H9 (cell line): Measurements from ENCODE around the gene ALMS1. TPM values are rescaled to one million over a fixed set of nuclear protein-coding genes. Genes with fewer than 3 reads are reported as not detected.
"Not testable (repeated sequence)": the region's sequence is repeated elsewhere in the genome, so short reads cannot be mapped to it uniquely, and the experiment has no call there.

Source experiments
- DNase-seq: peaks from one replicate; pipeline ENCODE4 v3.0.0-alpha.2; 2017
- H2AFZ ChIP-seq: one replicate; pipeline ENCODE4 v1.6.1; 2013; ENCODE audit warnings: mild to moderate bottlenecking, low read length, control low read depth, moderate library complexity
- H2AK5ac ChIP-seq: 2 replicates; pipeline ENCODE4 v1.6.1; 2013; ENCODE audit warnings: low read length, control low read depth, mixed read lengths; ENCODE audit not compliant: insufficient read length
- H2BK120ac ChIP-seq: one replicate; pipeline ENCODE4 v1.6.1; 2013; ENCODE audit warnings: low read depth, mild to moderate bottlenecking, low read length, control low read depth, inconsistent platforms; ENCODE audit not compliant: poor library complexity, severe bottlenecking
- H2BK12ac ChIP-seq: 2 replicates; pipeline ENCODE4 v1.6.1; 2013; ENCODE audit warnings: low read length, control low read depth, mixed read lengths, low read depth; ENCODE audit not compliant: insufficient read length
- H2BK15ac ChIP-seq: 2 replicates; pipeline ENCODE4 v1.6.1; 2013; ENCODE audit warnings: low read depth, low read length, control low read depth
- H2BK20ac ChIP-seq: one replicate; pipeline ENCODE4 v1.6.1; 2013; ENCODE audit warnings: low read depth, mild to moderate bottlenecking, low read length, control low read depth, inconsistent platforms; ENCODE audit not compliant: poor library complexity, severe bottlenecking
- H2BK5ac ChIP-seq: 2 replicates; pipeline ENCODE4 v1.6.1; 2013; ENCODE audit warnings: low read length, control low read depth, mixed read lengths; ENCODE audit not compliant: insufficient read length
- H3K14ac ChIP-seq: 2 replicates; pipeline ENCODE4 v1.6.1; 2013; ENCODE audit warnings: low read length, control low read depth; ENCODE audit not compliant: insufficient read depth
- H3K18ac ChIP-seq: 2 replicates; pipeline ENCODE4 v1.6.1; 2013; ENCODE audit warnings: low read depth, mild to moderate bottlenecking, mixed read lengths, low read length, control low read depth; ENCODE audit not compliant: insufficient read length
- H3K23ac ChIP-seq: 2 replicates; pipeline ENCODE4 v1.6.1; 2013; ENCODE audit warnings: low read length, control low read depth, mixed read lengths, low read depth; ENCODE audit not compliant: insufficient read length
- H3K23me2 ChIP-seq: 2 replicates; pipeline ENCODE4 v1.6.1; 2013; ENCODE audit warnings: low read depth, mild to moderate bottlenecking, mixed read lengths, low read length, control low read depth; ENCODE audit not compliant: insufficient read length, poor library complexity, severe bottlenecking
- H3K27ac ChIP-seq: 2 replicates; pipeline ENCODE4 v1.5.1; 2013; ENCODE audit warnings: low read length, control low read depth, mixed read lengths, low read depth; ENCODE audit not compliant: insufficient read length
- H3K27me3 ChIP-seq: 2 replicates; pipeline ENCODE4 v1.6.1; 2013; ENCODE audit warnings: low read length, control low read depth, inconsistent platforms; ENCODE audit not compliant: insufficient read depth
- H3K4ac ChIP-seq: 2 replicates; pipeline ENCODE4 v1.6.1; 2013; ENCODE audit warnings: low read depth, mild to moderate bottlenecking, control low read depth, inconsistent platforms, low read length, moderate library complexity
- H3K4me1 ChIP-seq: 2 replicates; pipeline ENCODE4 v1.6.1; 2013; ENCODE audit warnings: low read length, control low read depth, inconsistent platforms; ENCODE audit not compliant: insufficient read depth
- H3K4me2 ChIP-seq: 2 replicates; pipeline ENCODE4 v1.6.1; 2013; ENCODE audit warnings: low read length, control low read depth, mixed read lengths; ENCODE audit not compliant: insufficient read length, insufficient read depth
- H3K56ac ChIP-seq: 2 replicates; pipeline ENCODE4 v1.6.1; 2013; ENCODE audit warnings: low read depth, mild to moderate bottlenecking, mixed read lengths, low read length, control low read depth; ENCODE audit not compliant: insufficient read length
- H3K79me1 ChIP-seq: 2 replicates; pipeline ENCODE4 v1.6.1; 2013; ENCODE audit warnings: low read depth, mild to moderate bottlenecking, moderate library complexity, low read length, control low read depth, inconsistent platforms; ENCODE audit not compliant: insufficient read depth, poor library complexity, severe bottlenecking
- H3K79me2 ChIP-seq: 2 replicates; pipeline ENCODE4 v1.6.1; 2013; ENCODE audit warnings: low read length, control low read depth, inconsistent platforms; ENCODE audit not compliant: insufficient read depth
- H3K9ac ChIP-seq: 2 replicates; pipeline ENCODE4 v1.6.1; 2013; ENCODE audit warnings: low read length, control low read depth, mixed read lengths; ENCODE audit not compliant: insufficient read length; ENCODE audit errors: extremely low read depth
- H3K9me3 ChIP-seq: one replicate; pipeline ENCODE4 v1.6.1; 2013; ENCODE audit warnings: low read depth, low read length, inconsistent platforms; ENCODE audit not compliant: control insufficient read depth
- H3T11ph ChIP-seq: one replicate; pipeline ENCODE4 v1.6.1; 2013; ENCODE audit warnings: mild to moderate bottlenecking, low read length, control low read depth, inconsistent platforms
- H4K20me1 ChIP-seq: one replicate; pipeline ENCODE4 v1.6.1; 2013; ENCODE audit not compliant: control insufficient read depth, insufficient read length, insufficient read depth
- H4K5ac ChIP-seq: 2 replicates; pipeline ENCODE4 v1.6.1; 2013; ENCODE audit warnings: low read depth, mild to moderate bottlenecking, mixed read lengths, low read length, control low read depth; ENCODE audit not compliant: insufficient read length
- H4K8ac ChIP-seq: replicated peaks from 2 replicates; pipeline ENCODE4 v1.6.1; 2013; ENCODE audit warnings: low read length, control low read depth, mixed read lengths, low read depth; ENCODE audit not compliant: insufficient read length
- H4K91ac ChIP-seq: 2 replicates; pipeline ENCODE4 v1.6.1; 2013; ENCODE audit warnings: low read depth, mild to moderate bottlenecking, moderate library complexity, mixed read lengths, low read length, control low read depth; ENCODE audit not compliant: insufficient read length
- H3K27ac Mint-ChIP-seq, 3 experiments: 2 replicates in 2 of 3; 3 replicates in 1 of 3; pipeline ENCODE4 v1.8.0; 2020 to 2021; ENCODE audit warnings: mixed read lengths in 3 of 3, mild to moderate bottlenecking in 1 of 3, moderate library complexity in 1 of 3
- H3K27me3 Mint-ChIP-seq: 2 replicates; pipeline ENCODE4 v1.8.0; 2021; ENCODE audit warnings: low read depth, mild to moderate bottlenecking, moderate library complexity, mixed read lengths
- H3K36me3 Mint-ChIP-seq, 3 experiments: 2 replicates in 2 of 3; 3 replicates in 1 of 3; pipeline ENCODE4 v1.8.0; 2020 to 2021; ENCODE audit warnings: low read depth in 3 of 3, mixed read lengths in 3 of 3; ENCODE audit not compliant: insufficient read depth in 1 of 3
- H3K4me1 Mint-ChIP-seq, 2 experiments: 2 replicates each; pipeline ENCODE4 v1.8.0; 2020; ENCODE audit warnings: mixed read lengths in 2 of 2
- H3K4me3 Mint-ChIP-seq, 2 experiments: 2 replicates in 1 of 2; 3 replicates in 1 of 2; pipeline ENCODE4 v1.8.0; 2020 to 2021; ENCODE audit warnings: mild to moderate bottlenecking in 2 of 2, mixed read lengths in 2 of 2, moderate library complexity in 1 of 2
- H3K9me3 Mint-ChIP-seq, 2 experiments: 2 replicates in 1 of 2; 3 replicates in 1 of 2; pipeline ENCODE4 v1.8.0; 2020; ENCODE audit warnings: mild to moderate bottlenecking in 2 of 2, mixed read lengths in 2 of 2, moderate library complexity in 1 of 2
- WGBS: extraction: QIAGEN DNeasy Blood & Tissue Kit; methylation state at CpG from one replicate; pipeline ENCODE4 v1.1.7; 2013; ENCODE audit warnings: missing lambda C conversion rate, low lambda C conversion rate, mixed read lengths; ENCODE audit not compliant: insufficient read length; ENCODE audit errors: extremely low coverage; 5-methylcytosine and 5-hydroxymethylcytosine counted together
- total RNA-seq: library from RNA; stranded (reverse); gene quantifications from 2 replicates; pipeline ENCODE4 v1.2.1, GENCODE V29; 2021
- TF ChIP-seq, protein P1 (sequence below): fragments of 200-600 bp; sonication (generic); conservative IDR thresholded peaks from 3 replicates; pipeline ENCODE4 v1.8.0; 2021; ENCODE audit warnings: antibody characterized with exemption, mild to moderate bottlenecking

The ALMS1 gene
- total RNA-seq, 1 experiment from 2014 or later, result 36.2 TPM

GRCh38 chr2:73619925-73620324 lies 234.3 kb downstream of the ALMS1 start:
- not testable (repeated sequence) for H3K9ac ChIP-seq, H3K9me3 ChIP-seq, H3K56ac ChIP-seq, H2BK5ac ChIP-seq, H4K20me1 ChIP-seq, H4K8ac ChIP-seq, H3K14ac ChIP-seq, H3K79me2 ChIP-seq, DNase-seq, H3K27me3 ChIP-seq, H3K18ac ChIP-seq, H3K4me1 Mint-ChIP-seq, H3K27ac ChIP-seq, H3K79me1 ChIP-seq, H4K91ac ChIP-seq, H3K27ac Mint-ChIP-seq, H3K4ac ChIP-seq, H3K4me1 ChIP-seq, H3K4me3 Mint-ChIP-seq, H2BK20ac ChIP-seq, H3K27me3 Mint-ChIP-seq, H2BK15ac ChIP-seq, H3K23me2 ChIP-seq, H3T11ph ChIP-seq, H3K4me2 ChIP-seq, H4K5ac ChIP-seq, H2AFZ ChIP-seq, H3K9me3 Mint-ChIP-seq, H3K23ac ChIP-seq, H2BK12ac ChIP-seq, H2BK120ac ChIP-seq, H3K36me3 Mint-ChIP-seq, H2AK5ac ChIP-seq
- WGBS, result no CpG with 5 or more reads among the region's 3 CpGs
- TF ChIP-seq, protein P1, sequence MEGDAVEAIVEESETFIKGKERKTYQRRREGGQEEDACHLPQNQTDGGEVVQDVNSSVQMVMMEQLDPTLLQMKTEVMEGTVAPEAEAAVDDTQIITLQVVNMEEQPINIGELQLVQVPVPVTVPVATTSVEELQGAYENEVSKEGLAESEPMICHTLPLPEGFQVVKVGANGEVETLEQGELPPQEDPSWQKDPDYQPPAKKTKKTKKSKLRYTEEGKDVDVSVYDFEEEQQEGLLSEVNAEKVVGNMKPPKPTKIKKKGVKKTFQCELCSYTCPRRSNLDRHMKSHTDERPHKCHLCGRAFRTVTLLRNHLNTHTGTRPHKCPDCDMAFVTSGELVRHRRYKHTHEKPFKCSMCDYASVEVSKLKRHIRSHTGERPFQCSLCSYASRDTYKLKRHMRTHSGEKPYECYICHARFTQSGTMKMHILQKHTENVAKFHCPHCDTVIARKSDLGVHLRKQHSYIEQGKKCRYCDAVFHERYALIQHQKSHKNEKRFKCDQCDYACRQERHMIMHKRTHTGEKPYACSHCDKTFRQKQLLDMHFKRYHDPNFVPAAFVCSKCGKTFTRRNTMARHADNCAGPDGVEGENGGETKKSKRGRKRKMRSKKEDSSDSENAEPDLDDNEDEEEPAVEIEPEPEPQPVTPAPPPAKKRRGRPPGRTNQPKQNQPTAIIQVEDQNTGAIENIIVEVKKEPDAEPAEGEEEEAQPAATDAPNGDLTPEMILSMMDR, result peak; percentile 68

GRCh38 chr2:73624036-73624435 lies 238.4 kb downstream of the ALMS1 start:
- not testable (repeated sequence) for H3K4me2 ChIP-seq, H3K9me3 ChIP-seq, H3K4me1 Mint-ChIP-seq, H2BK120ac ChIP-seq, H3K4me1 ChIP-seq, H3K27me3 Mint-ChIP-seq, H3K9me3 Mint-ChIP-seq, H2BK15ac ChIP-seq, H2AK5ac ChIP-seq, H3K36me3 Mint-ChIP-seq, H3K9ac ChIP-seq, H3K4me3 Mint-ChIP-seq, DNase-seq, H4K5ac ChIP-seq, H2BK20ac ChIP-seq, H3K27ac Mint-ChIP-seq, H4K8ac ChIP-seq, H2BK5ac ChIP-seq, H3K79me1 ChIP-seq, H3K79me2 ChIP-seq, H4K20me1 ChIP-seq, H3K27ac ChIP-seq, H4K91ac ChIP-seq, H2AFZ ChIP-seq, H3K27me3 ChIP-seq, H2BK12ac ChIP-seq, H3K56ac ChIP-seq, H3K23ac ChIP-seq, H3K14ac ChIP-seq, H3K23me2 ChIP-seq, H3K18ac ChIP-seq, H3T11ph ChIP-seq, H3K4ac ChIP-seq
